B cell (primary cell): ENCODE measurements around the gene ANAPC4. TPM values are rescaled to one million over a fixed set of nuclear protein-coding genes. Genes with fewer than 3 reads are reported as not detected.

Experiments used
- ATAC-seq: fragments of 200-7000 bp; cut with Tn5 transposase; one replicate; pipeline ENCODE4 v1.10.0; 2021; ENCODE audit warnings: low read depth, mild to moderate bottlenecking, moderate number of reproducible peaks, moderate library complexity
- CTCF ChIA-PET: fragments of 350-600 bp; sonication (Branson Sonifier 250); formaldehyde crosslinking; loops from one replicate; lab custom pipeline; 2021; ENCODE audit warnings: antibody characterized with exemption, inconsistent platforms; lab: Charles Lee
- POLR2A ChIA-PET: fragments of 350-600 bp; sonication (Branson Sonifier 250); formaldehyde crosslinking; loops from one replicate; lab custom pipeline; 2021; ENCODE audit warnings: antibody characterized with exemption; lab: Charles Lee
- DNase-seq: peaks from one replicate; pipeline ENCODE4 v3.0.0; 2013
- H2AFZ ChIP-seq: 2 replicates; pipeline ENCODE4 v1.6.1; 2012; ENCODE audit warnings: mild to moderate bottlenecking, low read depth, low read length; ENCODE audit not compliant: insufficient read depth, poor library complexity, severe bottlenecking
- H3K27ac ChIP-seq, 2 donors: 1 replicate in 1 of 2; 2 replicates in 1 of 2; pipeline ENCODE4 v1.5.1; 2012 to 2013; ENCODE audit warnings: low read length in 2 of 2, mild to moderate bottlenecking in 2 of 2, moderate library complexity in 1 of 2
- H3K27me3 ChIP-seq, 4 experiments: fragments of 200-600 bp in 1 of 4; sonication (generic) in 1 of 4; replicated peaks in 1 of 4; 1 replicate in 2 of 4; 2 replicates in 2 of 4; pipeline versions ENCODE4 v1.6.1 to v1.7.0; 2013 to 2016; ENCODE audit warnings: low read length in 3 of 4, mild to moderate bottlenecking in 2 of 4, mixed read lengths in 1 of 4, moderate library complexity in 1 of 4; ENCODE audit not compliant: insufficient read depth in 4 of 4, control insufficient read depth in 3 of 4; ENCODE audit errors: control extremely low read depth in 1 of 4
- H3K36me3 ChIP-seq, 2 experiments: replicated peaks in 1 of 2; 1 replicate in 1 of 2; 2 replicates in 1 of 2; pipeline versions ENCODE4 v1.6.1 to v1.7.1; 2013; ENCODE audit warnings: low read length in 1 of 2; ENCODE audit not compliant: insufficient read depth in 2 of 2, control insufficient read depth in 1 of 2; ENCODE audit errors: control extremely low read depth in 1 of 2, extremely low read depth in 1 of 2
- H3K4me1 ChIP-seq, 2 donors: fragments of 200-600 bp in 1 of 2; sonication (generic) in 1 of 2; 1 replicate in 1 of 2; 2 replicates in 1 of 2; pipeline versions ENCODE4 v1.5.1 to v1.6.1; 2013 to 2017; ENCODE audit warnings: low read length in 2 of 2; ENCODE audit not compliant: control insufficient read depth in 2 of 2, insufficient read depth in 2 of 2
- H3K4me2 ChIP-seq: replicated peaks from 2 replicates; pipeline ENCODE3; 2012; ENCODE audit warnings: mild to moderate bottlenecking, low read depth, low read length; ENCODE audit not compliant: poor library complexity, severe bottlenecking
- H3K4me3 ChIP-seq, 5 experiments: fragments of 200-600 bp in 1 of 5; sonication (generic) in 1 of 5; 1 replicate in 3 of 5; 2 replicates in 2 of 5; pipeline versions ENCODE4 v1.5.1 to v1.7.0; 2011 to 2016; ENCODE audit warnings: low read length in 4 of 5, mild to moderate bottlenecking in 4 of 5, low read depth in 2 of 5, control low read depth in 1 of 5, moderate library complexity in 1 of 5; ENCODE audit not compliant: insufficient read depth in 1 of 5; ENCODE audit errors: control extremely low read depth in 1 of 5, extremely low read depth in 1 of 5
- H3K79me2 ChIP-seq: fragments of 200-600 bp; sonication (generic); one replicate; pipeline ENCODE4 v1.6.0; 2016; ENCODE audit warnings: low read length; ENCODE audit not compliant: control insufficient read depth, insufficient read depth
- H3K9ac ChIP-seq: fragments of 200-600 bp; sonication (generic); 2 replicates; pipeline ENCODE4 v1.6.1; 2017; ENCODE audit warnings: mild to moderate bottlenecking, low read length, moderate library complexity
- H3K9me3 ChIP-seq, 3 donors: one replicate each; pipeline versions ENCODE4 v1.6.1 to v1.7.1; 2013; ENCODE audit warnings: low read length in 2 of 3; ENCODE audit not compliant: control insufficient read depth in 2 of 3, insufficient read depth in 1 of 3; ENCODE audit errors: control extremely low read depth in 1 of 3
- H4K20me1 ChIP-seq: 2 replicates; pipeline ENCODE4 v1.6.0; 2012; ENCODE audit warnings: mild to moderate bottlenecking, low read length; ENCODE audit not compliant: insufficient read depth, control insufficient read depth, poor library complexity, severe bottlenecking
- H3K27ac Mint-ChIP-seq: one replicate; pipeline ENCODE4 v1.8.0; 2021; ENCODE audit warnings: mixed read lengths
- H3K27me3 Mint-ChIP-seq: one replicate; pipeline ENCODE4 v1.8.0; 2021; ENCODE audit warnings: mixed read lengths
- H3K4me1 Mint-ChIP-seq: one replicate; pipeline ENCODE4 v1.8.0; 2021; ENCODE audit warnings: mixed read lengths
- H3K4me3 Mint-ChIP-seq: one replicate; pipeline ENCODE4 v1.8.0; 2021; ENCODE audit warnings: mixed read lengths
- H3K9me3 Mint-ChIP-seq: one replicate; pipeline ENCODE4 v1.8.0; 2022; ENCODE audit warnings: mixed read lengths; ENCODE audit not compliant: insufficient read depth
- CTCF ChIP-seq: fragments of 200-600 bp; IDR thresholded peaks from one replicate; pipeline ENCODE4 v1.8.0; 2022; ENCODE audit warnings: antibody characterized with exemption, mild to moderate bottlenecking
- EZH2 ChIP-seq: IDR thresholded peaks from 2 replicates; pipeline ENCODE4 v1.6.1; 2012; ENCODE audit warnings: borderline replicate concordance, low read depth, mild to moderate bottlenecking, moderate library complexity, low read length; ENCODE audit not compliant: insufficient read depth, poor library complexity, severe bottlenecking
- WGBS: methylation state at CpG from one replicate; pipeline ENCODE4 v1.1.5; 2013; ENCODE audit warnings: missing lambda C conversion rate; ENCODE audit not compliant: insufficient coverage; 5-methylcytosine and 5-hydroxymethylcytosine counted together
- intact Hi-C: fragments of 100-400 bp; cut with micrococcal nuclease; formaldehyde crosslinking; loops from one replicate; pipeline ENCODE4 v1.10.0; 2022
- polyA plus RNA-seq: library from polyadenylated mRNA; depleted of rRNA; stranded (reverse); fragments of >200 nt; gene quantifications from 2 replicates; pipeline ENCODE4 v1.2.3, GENCODE V29; 2012
- total RNA-seq, 2 donors: library from RNA; stranded (reverse); fragments of 120-200 nt in 1 of 2; gene quantifications; 1 replicate in 1 of 2; 2 replicates in 1 of 2; pipeline versions ENCODE4 v1.2.3 to v1.2.4, GENCODE V29; 2013 to 2022

ANAPC4 gene
- total and polyA plus RNA-seq, 2 donors (not counting 1 experiment from before 2014, with no cell fraction given): 18.4 to 52.6 TPM

DNA sequence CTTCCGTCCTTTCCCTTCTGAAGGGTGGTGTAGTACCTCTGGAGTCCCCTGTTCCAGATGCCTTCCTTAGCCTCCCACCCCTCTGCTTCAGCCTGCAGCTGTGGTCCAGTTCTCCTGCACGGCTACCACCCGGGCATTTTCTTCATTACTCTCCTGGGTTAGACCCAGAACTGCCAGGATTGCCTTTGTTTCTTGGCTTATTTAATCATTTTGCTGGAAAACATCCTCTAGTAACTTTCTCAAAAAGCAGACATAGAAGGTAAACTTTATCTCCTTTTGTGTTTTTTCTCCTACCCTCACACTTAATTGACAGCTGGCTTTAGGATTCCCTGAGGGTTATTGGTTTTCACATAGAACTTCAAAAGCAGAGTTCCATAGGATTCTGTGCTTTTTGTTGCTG lies 20.2 kb downstream of the ANAPC4 start:
- Mint-ChIP-seq H3K4me1 (no peaks in the 10 kb centered on the region), H3K27ac (no peak overlapping the region), H3K9me3 (no peaks in the 10 kb centered on the region), H3K4me3 (no peak overlapping the region), H3K27me3 (no peaks in the 10 kb centered on the region)
- H3K9ac ChIP-seq: no peak overlapping the region
- no peaks in the 10 kb centered on the region for H3K27me3 ChIP-seq
- WGBS: 100% methylated on average over 2 of the region's 3 CpGs
- intact Hi-C loops: no loop called here
- no peaks in the 10 kb centered on the region for H4K20me1 ChIP-seq
- H3K4me1 ChIP-seq: no peaks in the 10 kb centered on the region
- H3K36me3 ChIP-seq: peaks cover 13 to 85% of the 10 kb centered on the region in 2 experiments
- H3K9me3 ChIP-seq: peaks cover 0 to 4% (median 3%) of the 10 kb centered on the region in 3 donors
- DNase-seq (no peak), ATAC-seq (no peak)
- no peak overlapping the region for H3K4me3 ChIP-seq
- no peak for TF ChIP-seq CTCF
- no peak for TF ChIP-seq EZH2
- no peak overlapping the region for H3K4me2 ChIP-seq
- CTCF ChIA-PET: no interaction called here
- no peaks in the 10 kb centered on the region for H3K79me2 ChIP-seq
- no peak overlapping the region for H3K27ac ChIP-seq
- H2AFZ ChIP-seq: no peak overlapping the region
- POLR2A ChIA-PET: no interaction called here

- Histone ChIP-seq H3K4me3 (no peak overlapping the region), H3K4me2 (no peak overlapping the region), H3K27me3 (no peaks in the 10 kb centered on the region), H3K36me3 (peaks cover 8 to 80% of the 10 kb centered on the region in 2 experiments), H3K4me1 (no peaks in the 10 kb centered on the region), H2AFZ (no peak overlapping the region), H3K9me3 (peaks cover 0 to 4% (median 3%) of the 10 kb centered on the region in 3 donors), H3K9ac (no peak overlapping the region), H3K27ac (no peak overlapping the region), H3K79me2 (no peaks in the 10 kb centered on the region), H4K20me1 (no peaks in the 10 kb centered on the region)
- CTCF ChIA-PET: no interaction called here
- WGBS: 100% methylated on average over 3 of the region's 4 CpGs
- TF ChIP-seq EZH2 (no peak), CTCF (no peak)
- POLR2A ChIA-PET: no interaction called here
- Mint-ChIP-seq H3K27me3 (no peaks in the 10 kb centered on the region), H3K9me3 (no peaks in the 10 kb centered on the region), H3K27ac (no peak overlapping the region), H3K4me3 (no peak overlapping the region), H3K4me1 (no peaks in the 10 kb centered on the region)
- intact Hi-C loops: no loop called here
- no peak for ATAC-seq
- no peak for DNase-seq
Measured at GRCh38 chr4:25399510-25399909, 22.4 kb downstream of the ANAPC4 start.
